ENCODE data around the gene RPGRIP1L.

GRCh38 chr16:53629607-53630312 is 73.9 kb downstream of the RPGRIP1L start:
- TF ChIP-seq POLR2A (IDR thresholded peaks at IDR 0.05) = no peak
- TF ChIP-seq, protein P1, sequence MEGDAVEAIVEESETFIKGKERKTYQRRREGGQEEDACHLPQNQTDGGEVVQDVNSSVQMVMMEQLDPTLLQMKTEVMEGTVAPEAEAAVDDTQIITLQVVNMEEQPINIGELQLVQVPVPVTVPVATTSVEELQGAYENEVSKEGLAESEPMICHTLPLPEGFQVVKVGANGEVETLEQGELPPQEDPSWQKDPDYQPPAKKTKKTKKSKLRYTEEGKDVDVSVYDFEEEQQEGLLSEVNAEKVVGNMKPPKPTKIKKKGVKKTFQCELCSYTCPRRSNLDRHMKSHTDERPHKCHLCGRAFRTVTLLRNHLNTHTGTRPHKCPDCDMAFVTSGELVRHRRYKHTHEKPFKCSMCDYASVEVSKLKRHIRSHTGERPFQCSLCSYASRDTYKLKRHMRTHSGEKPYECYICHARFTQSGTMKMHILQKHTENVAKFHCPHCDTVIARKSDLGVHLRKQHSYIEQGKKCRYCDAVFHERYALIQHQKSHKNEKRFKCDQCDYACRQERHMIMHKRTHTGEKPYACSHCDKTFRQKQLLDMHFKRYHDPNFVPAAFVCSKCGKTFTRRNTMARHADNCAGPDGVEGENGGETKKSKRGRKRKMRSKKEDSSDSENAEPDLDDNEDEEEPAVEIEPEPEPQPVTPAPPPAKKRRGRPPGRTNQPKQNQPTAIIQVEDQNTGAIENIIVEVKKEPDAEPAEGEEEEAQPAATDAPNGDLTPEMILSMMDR (IDR thresholded peaks at IDR 0.05) = no peak
- TF ChIP-seq EP300 (IDR thresholded peaks at IDR 0.05) = no peak
